Psoas muscle (tissue), 8 donors: Measurements from ENCODE around the gene CAPN2. TPM values are rescaled to one million over a fixed set of nuclear protein-coding genes. Genes with fewer than 3 reads are reported as not detected.
A peak's percentile ranks its signal among the peaks of the same experiment; 100 is the strongest.
"Not testable (repeated sequence)": the region's sequence is repeated elsewhere in the genome, so short reads cannot be mapped to it uniquely, and the experiment has no call there.

Experiments used
- ATAC-seq, 4 donors: fragments of 200-7000 bp; cut with Tn5 transposase; one replicate each; pipeline ENCODE4 v1.9.1; 2020; ENCODE audit warnings: moderate library complexity in 3 of 4, mild to moderate bottlenecking in 2 of 4
- DNase-seq, 2 donors: peaks; one replicate each; pipeline ENCODE4 v3.0.0-alpha.2; 2020
- H3K27ac ChIP-seq: fragments of 200-600 bp; one replicate; pipeline ENCODE4 v1.8.0; 2022
- H3K27me3 ChIP-seq, 3 donors: fragments of 200-600 bp in 1 of 3; one replicate each; pipeline versions ENCODE4 v1.6.1 to v1.8.0; 2013 to 2022; ENCODE audit warnings: low read length in 2 of 3, mild to moderate bottlenecking in 2 of 3, moderate library complexity in 1 of 3; ENCODE audit not compliant: insufficient read depth in 3 of 3
- H3K36me3 ChIP-seq, 2 donors: fragments of 200-600 bp in 1 of 2; one replicate each; pipeline versions ENCODE4 v1.6.1 to v1.8.0; 2013 to 2022; ENCODE audit warnings: low read depth in 1 of 2, mild to moderate bottlenecking in 1 of 2, moderate library complexity in 1 of 2; ENCODE audit not compliant: insufficient read depth in 1 of 2
- H3K4me1 ChIP-seq: fragments of 200-600 bp; one replicate; pipeline ENCODE4 v1.8.0; 2022
- H3K4me3 ChIP-seq: fragments of 200-600 bp; one replicate; pipeline ENCODE4 v1.8.0; 2022; ENCODE audit warnings: mild to moderate bottlenecking
- H3K9me3 ChIP-seq: fragments of 200-600 bp; one replicate; pipeline ENCODE4 v1.8.0; 2022
- WGBS, 3 donors: extraction: QIAGEN DNeasy Blood & Tissue Kit; methylation state at CpG; one replicate each; pipeline versions ENCODE4 v1.1.6 to v1.1.7; 2013; 5-methylcytosine and 5-hydroxymethylcytosine counted together
- intact Hi-C, 2 donors: fragments of 100-400 bp; cut with DNase I; formaldehyde crosslinking; loops; one replicate each; pipeline versions ENCODE4 v1.11.0 to v1.14.2; 2022
- polyA plus RNA-seq, 3 donors: library from polyadenylated mRNA; stranded (reverse); fragments of 200-250 nt; gene quantifications; one replicate each; pipeline ENCODE4 v1.2.3, GENCODE V29; 2013
- total RNA-seq, 4 donors: library from RNA; stranded (reverse); fragmentation: NEBNext Ultra II Directional in 2 of 4; extraction: Animal tissue kit (Norgen Biotek cat#: 25700) in 2 of 4; gene quantifications; one replicate each; pipeline versions ENCODE4 v1.2.1 to v1.2.4, GENCODE V29; 2021 to 2023
- TF ChIP-seq, protein P1 (sequence below): fragments of 200-600 bp; IDR thresholded peaks from one replicate; pipeline ENCODE4 v1.8.0; 2022; ENCODE audit warnings: antibody characterized with exemption
- donor health status: healthy with polysubstance abuse.
- donor health status: DM: no; HTN: no; CAD: no; lungs with moderate emphysema.
- donor health status: Bipolar disorder and iron deficiency.
- donor health status: healthy.
- donor health status: DM: yes; HTN: yes; CAD: no.
- donor health status: DM: no; HTN: no; CAD: no.
- donor health status: DM: no; HTN: no; CAD: no.
- donor health status: DM: yes; HTN: yes; CAD: no.

The CAPN2 gene
- total and polyA plus RNA-seq, 7 donors, result 47.6 to 157 (median 105) TPM

DNA sequence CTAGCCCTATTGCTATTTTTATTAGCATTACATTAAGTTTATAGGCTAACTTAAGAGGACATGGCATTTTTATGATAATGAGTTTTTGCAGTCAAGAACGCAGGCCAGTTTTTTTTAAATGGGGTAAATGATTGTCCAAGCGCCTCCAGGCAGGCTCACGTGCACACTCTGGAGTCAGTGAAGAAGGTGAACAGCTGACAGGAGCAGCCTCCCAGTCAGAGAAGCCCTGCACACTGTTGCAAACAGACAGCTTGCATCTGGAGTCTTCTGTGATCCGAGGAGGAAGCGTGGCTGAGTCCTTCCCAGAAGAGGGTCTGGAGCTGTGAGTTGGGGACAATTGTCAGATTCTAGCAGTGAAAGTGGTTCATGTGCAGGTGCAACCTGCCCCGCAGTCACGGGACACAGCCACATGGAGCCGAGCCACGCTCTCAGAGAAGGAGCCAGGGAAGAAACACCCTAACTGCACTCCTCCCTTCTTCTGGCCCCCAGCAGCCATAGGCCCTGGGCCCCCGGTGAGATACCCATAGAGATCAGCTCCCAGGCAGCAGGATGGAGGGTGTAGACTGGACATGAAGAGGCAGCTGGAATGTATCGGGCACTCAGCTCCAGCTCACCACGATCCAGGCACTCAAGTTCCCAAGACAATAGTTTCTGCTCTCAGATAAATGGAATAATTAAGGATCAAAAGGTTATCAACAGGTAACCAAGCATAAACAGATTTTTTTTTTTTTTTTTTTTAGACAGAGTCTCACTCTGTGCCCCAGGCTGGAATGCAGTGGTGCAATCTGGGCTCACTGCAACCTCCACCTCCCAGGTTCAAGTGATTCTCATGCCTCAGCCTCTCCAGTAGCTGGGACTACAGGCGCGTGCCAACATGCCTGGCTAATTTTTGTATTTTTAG is 26.4 kb downstream of the CAPN2 start:
- Histone ChIP-seq H3K9me3 (no peaks in the 10 kb centered on the region), H3K36me3 (peaks cover 0 to 8% of the 10 kb centered on the region in 2 donors), H3K27me3 (no peaks in the 10 kb centered on the region), H3K4me1 (peaks cover 35% of the 10 kb centered on the region), H3K4me3 (no peak overlapping the region), H3K27ac (peak overlapping the region; percentile 78)
- DNase-seq (no peak), ATAC-seq (peak in 3 of 4 donors; percentile 46 to 53 (median 50))
- WGBS, 3 donors, result 62 to 76% (median 63%) methylated on average over 14 of the region's 14 CpGs
- TF ChIP-seq, protein P1, sequence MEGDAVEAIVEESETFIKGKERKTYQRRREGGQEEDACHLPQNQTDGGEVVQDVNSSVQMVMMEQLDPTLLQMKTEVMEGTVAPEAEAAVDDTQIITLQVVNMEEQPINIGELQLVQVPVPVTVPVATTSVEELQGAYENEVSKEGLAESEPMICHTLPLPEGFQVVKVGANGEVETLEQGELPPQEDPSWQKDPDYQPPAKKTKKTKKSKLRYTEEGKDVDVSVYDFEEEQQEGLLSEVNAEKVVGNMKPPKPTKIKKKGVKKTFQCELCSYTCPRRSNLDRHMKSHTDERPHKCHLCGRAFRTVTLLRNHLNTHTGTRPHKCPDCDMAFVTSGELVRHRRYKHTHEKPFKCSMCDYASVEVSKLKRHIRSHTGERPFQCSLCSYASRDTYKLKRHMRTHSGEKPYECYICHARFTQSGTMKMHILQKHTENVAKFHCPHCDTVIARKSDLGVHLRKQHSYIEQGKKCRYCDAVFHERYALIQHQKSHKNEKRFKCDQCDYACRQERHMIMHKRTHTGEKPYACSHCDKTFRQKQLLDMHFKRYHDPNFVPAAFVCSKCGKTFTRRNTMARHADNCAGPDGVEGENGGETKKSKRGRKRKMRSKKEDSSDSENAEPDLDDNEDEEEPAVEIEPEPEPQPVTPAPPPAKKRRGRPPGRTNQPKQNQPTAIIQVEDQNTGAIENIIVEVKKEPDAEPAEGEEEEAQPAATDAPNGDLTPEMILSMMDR, result no peak
- intact Hi-C loops, result no loop called here

DNA sequence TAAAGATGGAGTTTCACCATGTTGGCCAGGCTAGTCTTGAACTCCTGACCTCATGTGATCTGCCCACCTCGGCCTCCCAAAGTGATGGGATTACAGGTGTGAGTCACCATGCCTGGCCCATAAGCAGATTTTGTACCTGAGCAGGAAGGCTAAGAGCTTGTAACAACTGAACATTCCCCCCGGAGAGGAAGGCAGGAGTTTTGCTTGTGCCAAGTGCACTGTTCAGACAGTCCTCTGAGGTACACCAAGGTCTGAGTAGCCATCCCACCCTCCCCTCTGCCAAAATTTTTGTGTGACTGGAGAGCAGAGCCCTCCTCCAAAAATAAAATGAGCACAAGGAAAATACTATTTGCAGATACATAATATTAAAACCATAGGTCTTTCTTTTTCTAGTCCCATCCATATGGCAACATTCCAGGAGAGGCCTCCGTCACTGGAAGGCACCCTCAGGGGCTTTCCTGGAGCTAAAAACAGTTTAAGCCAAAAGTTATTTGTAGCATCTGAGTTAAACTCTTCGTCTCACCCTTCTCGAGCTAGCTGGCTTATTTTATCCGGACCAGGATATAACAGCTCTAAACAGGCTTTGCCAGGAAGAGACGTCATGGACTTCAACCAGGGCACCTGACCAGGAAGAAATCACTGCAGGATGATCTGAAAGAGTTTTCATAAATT is 27.2 kb downstream of the CAPN2 start:
- Histone ChIP-seq H3K27me3 (no peaks in the 10 kb centered on the region), H3K27ac (peak overlapping the region; percentile 78), H3K9me3 (no peaks in the 10 kb centered on the region), H3K36me3 (peaks cover 0 to 15% of the 10 kb centered on the region in 2 donors), H3K4me1 (peaks cover 28% of the 10 kb centered on the region), H3K4me3 (no peak overlapping the region)
- ATAC-seq, result peak; percentile 41 to 82 (median 78)
- intact Hi-C loops, result no loop called here
- TF ChIP-seq, protein P1, result no peak
- WGBS, 3 donors, result 10 to 17% (median 12%) methylated on average over 7 of the region's 7 CpGs
- DNase-seq, result no peak

- H3K9me3 ChIP-seq, intact Hi-C loops, DNase-seq, H3K4me3 ChIP-seq, H3K27me3 ChIP-seq: not testable (repeated sequence)
- 69 to 78% (median 76%) methylated on average over 10 of the region's 10 CpGs for WGBS, 3 donors
- ATAC-seq, result peak; percentile 10 to 39 (median 28)
- Histone ChIP-seq H3K27ac (peak overlapping the region; percentile 78), H3K4me1 (peaks cover 26% of the 10 kb centered on the region), H3K36me3 (peaks cover 0 to 22% of the 10 kb centered on the region in 2 donors)
Measured at GRCh38 chr1:223740038-223740736, 27.8 kb downstream of the CAPN2 start.

- intact Hi-C loops, result no loop called here
- Histone ChIP-seq H3K27me3 (no peaks in the 10 kb centered on the region), H3K36me3 (peaks cover 0 to 39% of the 10 kb centered on the region in 2 donors), H3K4me3 (no peak overlapping the region), H3K9me3 (no peaks in the 10 kb centered on the region), H3K27ac (no peak overlapping the region), H3K4me1 (peaks cover 26% of the 10 kb centered on the region)
- TF ChIP-seq, protein P1, result no peak
- no peak for ATAC-seq
- 87 to 89% (median 88%) methylated on average over 6 of the region's 6 CpGs for WGBS, 3 donors
- DNase-seq, result no peak
Measured at GRCh38 chr1:223741861-223742260, 29.5 kb downstream of the CAPN2 start.
